Left colon (tissue), 2 donors: ENCODE data around the gene SKP2. TPM values are rescaled to one million over a fixed set of nuclear protein-coding genes. Genes with fewer than 3 reads are reported as not detected.

Source experiments
- ATAC-seq: fragments of 200-7000 bp; cut with Tn5 transposase; one replicate; pipeline ENCODE4 v1.9.1; 2020; ENCODE audit warnings: mild to moderate bottlenecking, moderate library complexity
- DNase-seq, 2 donors: peaks; one replicate each; pipeline ENCODE4 v3.0.0-alpha.2; 2020
- intact Hi-C, 2 donors: fragments of 100-400 bp; cut with DNase I in 1 of 2; cut with micrococcal nuclease in 1 of 2; formaldehyde crosslinking; loops; one replicate each; pipeline versions ENCODE4 v1.11.2 to v1.14.0; 2022; cut with DNase I, micrococcal nuclease
- microRNA-seq, 2 donors: library from miRNA; unstranded; fragments of <30 nt; microRNA quantifications; one replicate each; pipeline versions ENCODE4 v1.1.0 to v1.2.0, GENCODE V29; 2020
- total RNA-seq, 2 donors: library from RNA; stranded (reverse); fragmentation: NEBNext Ultra II Directional; extraction: Animal tissue kit (Norgen Biotek cat#: 25700); gene quantifications; one replicate each; pipeline ENCODE4 v1.2.1, GENCODE V29; 2021
- donor health status: DM: no; HTN: no; CAD: no.
- donor health status: DM: yes; HTN: yes; CAD: no.

SKP2 gene
- total RNA-seq, 2 donors from 2014 or later = 14.4 to 19.1 TPM

GRCh38 chr5:36230151-36230790, 78.4 kb downstream of the SKP2 start:
- intact Hi-C loops = no loop called here
- ATAC-seq = no peak
- DNase-seq = no peak

- DNase-seq (no peak), ATAC-seq (no peak)
- intact Hi-C loops = no loop called here
Measured at GRCh38 chr5:36232533-36232932, 80.6 kb downstream of the SKP2 start.

Small RNA genes lying within 50 kb of the gene (microRNA-seq; reads per million reads assigned to microRNA genes)
- 1.4 to 3.2 reads per million in 2 donors for gene MIR580

Other genes with a start within 250 kb of the SKP2 start
- gene CAPSL, start 213.5 kb upstream of the SKP2 start, total RNA-seq = not detected
- not detected for gene UGT3A1, start 160.7 kb upstream of the SKP2 start, total RNA-seq
- gene UGT3A2, start 85.2 kb upstream of the SKP2 start, total RNA-seq = not detected
- gene LMBRD2, start 224 bp upstream of the SKP2 start, total RNA-seq = 10 to 100 TPM; 15.1 to 17.3 TPM
- gene NADK2, start 89.8 kb downstream of the SKP2 start, total RNA-seq = 10 to 100 TPM; 26.1 to 29.8 TPM
- gene RANBP3L, start 149.8 kb downstream of the SKP2 start, total RNA-seq = under 1 TPM in 1 of 2 donors, not detected in 1; 0.17 TPM